GM18870 (cell line): ENCODE measurements around the gene CLEC16A.

ENCODE experiments used
- ATAC-seq: cut with Tn5 transposase; IDR thresholded peaks from one replicate; pipeline ENCODE4 v1.9.1; 2021; ENCODE audit warnings: moderate library complexity; ENCODE audit not compliant: unreplicated experiment

CLEC16A gene

DNA sequence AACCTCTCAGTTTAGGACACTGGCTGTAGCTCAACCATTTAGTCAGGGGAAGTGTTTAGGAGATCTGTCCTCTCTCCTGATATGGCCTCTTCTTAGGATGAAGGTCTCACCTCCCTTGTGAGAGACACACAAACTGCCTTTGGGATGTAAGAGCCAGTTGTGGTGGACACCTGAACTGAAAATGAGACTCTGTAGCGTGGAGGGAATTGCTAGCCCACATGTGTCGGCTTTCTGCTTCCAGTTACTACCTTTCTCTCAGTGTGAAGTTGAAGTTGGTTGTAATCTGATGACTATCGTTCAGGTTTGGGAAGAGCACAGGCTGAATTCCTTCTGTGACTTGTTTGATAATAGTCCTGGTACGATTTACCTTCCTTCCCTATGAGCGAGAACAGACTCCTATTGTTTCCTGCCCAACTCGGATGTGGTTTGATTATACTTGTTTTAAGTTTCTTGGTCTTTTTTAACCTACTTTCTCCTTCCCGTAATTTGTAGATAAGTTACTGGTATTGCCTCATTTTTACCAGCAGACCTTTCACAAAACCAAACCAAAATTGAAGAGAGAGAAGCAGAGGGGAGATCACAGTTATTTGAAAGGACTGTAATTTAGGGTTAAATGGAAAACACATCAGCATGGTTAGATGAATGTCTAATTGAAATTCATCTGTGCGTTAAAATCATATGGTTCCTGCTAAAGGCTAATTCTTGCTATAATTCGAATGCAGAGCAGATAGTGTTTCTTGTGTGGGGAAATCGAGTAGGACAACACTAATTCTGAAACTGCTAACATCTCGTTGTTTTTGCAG is 43.2 kb downstream of the CLEC16A start:
- peak; percentile 8 for ATAC-seq

DNA sequence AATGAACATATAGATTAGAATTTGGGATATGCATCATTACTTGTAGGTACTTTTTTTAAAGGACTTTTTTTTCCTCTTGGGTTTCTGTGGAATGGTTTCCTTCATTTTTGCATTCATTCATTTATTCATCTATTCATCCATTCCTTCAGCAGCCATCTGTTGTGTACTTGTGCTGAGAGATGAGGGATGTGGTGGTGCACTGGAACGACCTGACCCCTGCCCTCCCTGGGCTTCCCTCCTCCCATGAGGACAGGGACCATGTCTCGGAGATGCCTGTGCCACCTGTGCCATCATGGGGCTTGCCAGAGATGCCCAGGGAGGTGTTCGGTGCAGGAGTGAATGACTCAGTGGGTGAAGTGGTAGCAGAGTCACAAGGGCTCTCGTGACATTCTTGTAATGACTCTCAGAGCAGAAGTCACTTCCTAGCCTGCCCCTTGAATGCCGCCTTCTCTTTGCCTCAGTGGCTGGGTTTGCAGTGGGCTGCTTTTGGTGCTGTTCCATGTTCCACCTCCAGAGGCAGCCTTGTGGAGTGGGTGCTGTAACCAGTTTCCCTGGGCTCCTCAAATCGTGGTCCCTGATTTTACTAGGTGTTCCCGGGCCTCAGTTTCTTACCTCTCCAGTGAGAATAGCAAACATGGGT is 43.9 kb downstream of the CLEC16A start:
- ATAC-seq, result peak; percentile 40

DNA sequence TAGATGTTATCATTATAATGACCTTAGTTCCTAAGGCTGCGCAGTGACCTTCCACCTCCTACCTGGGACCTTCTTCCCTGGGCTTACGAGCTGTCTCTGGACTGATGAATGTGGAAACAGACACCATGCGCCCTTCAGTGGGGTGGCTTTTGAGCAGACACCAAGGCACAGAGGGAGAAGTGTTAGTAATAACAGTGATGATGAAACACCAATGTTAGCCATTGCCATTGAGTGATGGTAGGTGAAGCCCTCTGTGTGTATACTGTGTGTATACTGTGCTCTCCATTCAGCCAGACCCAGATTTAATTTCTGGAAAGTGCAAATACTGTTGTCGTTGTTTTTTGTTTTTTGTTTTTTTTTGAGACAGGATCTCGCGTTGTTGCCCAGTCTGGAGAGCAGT is 44.5 kb downstream of the CLEC16A start:
- no peak for ATAC-seq

DNA sequence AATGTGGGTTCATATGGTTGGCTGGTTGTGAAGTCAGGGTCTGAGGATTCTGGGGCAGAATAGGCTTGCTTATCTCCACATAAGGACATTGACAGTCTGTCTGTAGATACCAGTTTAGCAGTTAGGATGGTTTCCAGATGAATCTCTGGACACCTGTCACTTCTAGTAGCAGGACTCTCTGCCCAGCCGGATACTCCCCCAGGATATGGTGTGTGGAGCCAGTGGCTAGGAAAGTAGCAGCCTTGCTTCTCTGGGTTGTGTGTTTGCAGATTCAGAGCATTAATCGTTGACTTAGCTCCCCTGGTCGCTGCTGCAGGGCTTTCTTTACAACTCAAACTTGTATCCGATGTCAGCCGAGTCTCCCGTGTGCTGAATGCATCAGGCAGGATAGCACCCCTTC is 45.2 kb downstream of the CLEC16A start:
- no peak for ATAC-seq

DNA sequence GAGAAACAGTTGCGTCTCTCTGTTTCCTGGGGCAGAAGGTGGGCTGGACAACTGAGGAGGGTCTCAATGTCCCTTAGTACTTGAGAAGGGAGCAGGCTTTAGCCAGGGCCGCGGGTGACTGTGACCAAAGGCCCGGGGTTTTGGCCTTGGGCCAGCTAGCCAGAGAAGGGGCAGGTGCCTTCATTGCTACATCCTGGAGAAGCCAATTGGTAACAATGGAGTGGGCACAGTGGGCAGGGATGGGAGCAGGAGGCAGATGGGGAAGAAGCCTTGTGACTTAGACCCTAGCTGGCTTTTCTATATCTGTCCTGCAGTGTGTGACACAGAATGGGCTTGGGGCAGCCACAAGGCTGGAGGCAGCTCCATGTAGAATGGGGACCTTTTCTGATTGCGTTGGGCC is 46.0 kb downstream of the CLEC16A start:
- ATAC-seq, result no peak

DNA sequence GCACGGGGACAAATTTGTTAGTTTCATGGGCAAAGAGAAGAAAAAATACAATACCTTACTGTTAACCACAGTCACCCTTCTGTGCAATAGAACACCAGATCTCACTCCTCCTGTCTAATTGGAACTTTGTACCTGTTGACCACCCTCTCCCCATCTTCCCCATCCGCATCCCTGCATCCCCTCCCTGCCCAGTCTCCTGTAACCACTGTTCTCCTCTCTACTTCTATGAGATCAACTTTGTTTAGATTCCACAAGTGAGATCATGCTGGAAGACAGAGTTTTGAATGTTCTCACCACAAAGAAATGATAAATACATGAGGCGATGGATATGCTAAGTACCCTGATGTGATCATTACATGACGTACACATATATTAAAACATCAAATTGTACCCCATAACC is 47.7 kb downstream of the CLEC16A start:
- no peak for ATAC-seq

DNA sequence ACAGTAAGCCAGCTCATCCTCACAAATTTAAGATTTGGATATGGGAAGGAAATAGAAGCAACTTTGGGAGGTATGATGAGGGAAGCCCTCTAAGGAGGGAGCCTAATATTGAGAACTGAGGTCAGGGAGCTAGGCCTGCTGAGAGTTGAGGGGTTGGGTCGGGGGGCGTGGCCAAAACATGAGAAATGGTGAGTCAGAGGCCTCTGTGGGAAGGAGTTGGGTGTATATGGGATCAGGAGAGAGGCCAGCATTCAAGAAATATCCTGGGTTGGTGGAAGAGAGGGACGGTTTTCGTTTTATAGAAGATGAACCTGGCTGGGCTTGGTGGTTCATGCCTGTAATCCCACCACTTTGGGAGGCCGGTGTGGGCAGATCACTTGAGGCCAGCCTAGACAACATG is 48.4 kb downstream of the CLEC16A start:
- ATAC-seq, result no peak

DNA sequence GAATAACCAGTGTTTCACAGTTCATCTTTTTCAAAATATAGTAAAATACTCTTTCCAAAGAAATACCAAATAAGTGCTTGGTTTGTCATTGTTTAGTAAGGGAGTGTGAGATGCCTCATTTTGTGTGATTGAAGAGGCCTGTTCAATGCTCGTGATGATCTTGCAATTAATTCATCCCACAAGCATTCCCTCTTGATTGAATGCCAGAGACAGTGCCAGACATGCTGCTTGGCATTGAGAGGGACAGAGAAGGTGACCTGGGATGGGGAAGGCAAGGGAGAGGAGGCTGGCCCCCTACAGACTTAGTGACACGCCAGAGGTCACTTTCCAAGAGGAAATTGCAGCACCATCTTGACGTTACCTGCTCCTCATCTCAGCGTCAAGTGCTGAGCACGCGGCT is 49.3 kb downstream of the CLEC16A start:
- no peak for ATAC-seq

DNA sequence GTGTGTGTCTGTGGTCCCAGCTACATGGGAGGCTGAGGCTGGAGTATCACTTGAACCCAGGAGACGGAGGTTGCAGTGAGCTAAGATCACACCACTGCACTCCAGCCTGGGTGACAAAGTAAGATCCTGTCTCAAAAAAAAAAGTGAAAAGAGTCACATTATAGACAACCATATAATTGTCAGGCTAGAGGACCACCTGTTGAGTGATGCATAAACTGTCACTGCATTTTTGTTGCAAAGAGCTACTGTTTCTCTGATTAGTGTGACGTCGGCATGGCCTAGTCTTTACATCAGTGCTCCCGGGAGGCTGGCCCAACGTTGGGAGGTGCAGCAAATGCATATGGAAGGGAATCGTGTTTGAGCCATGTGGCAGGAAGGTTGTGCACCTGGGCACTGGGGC is 50.2 kb downstream of the CLEC16A start:
- no peak for ATAC-seq

DNA sequence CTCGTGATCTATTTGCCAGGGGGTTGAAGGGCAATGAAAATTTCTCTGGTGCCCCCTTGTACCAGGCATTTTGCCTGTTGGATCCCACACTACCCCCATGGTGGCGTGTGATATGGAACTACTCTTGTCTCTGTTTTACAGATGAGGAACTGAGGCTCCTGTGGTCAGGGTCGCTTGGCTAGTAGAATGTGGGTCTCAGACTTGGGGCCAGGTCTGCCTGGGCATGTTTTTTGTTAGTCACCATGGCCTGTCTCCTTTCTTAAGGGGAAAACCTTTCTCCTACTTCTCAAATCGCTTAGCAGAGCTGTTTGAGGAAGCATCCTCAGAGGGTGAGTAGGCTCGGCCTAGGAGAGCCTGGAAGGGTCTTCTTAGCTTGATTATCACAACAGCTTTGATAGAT is 51.2 kb downstream of the CLEC16A start:
- ATAC-seq, result no peak

DNA sequence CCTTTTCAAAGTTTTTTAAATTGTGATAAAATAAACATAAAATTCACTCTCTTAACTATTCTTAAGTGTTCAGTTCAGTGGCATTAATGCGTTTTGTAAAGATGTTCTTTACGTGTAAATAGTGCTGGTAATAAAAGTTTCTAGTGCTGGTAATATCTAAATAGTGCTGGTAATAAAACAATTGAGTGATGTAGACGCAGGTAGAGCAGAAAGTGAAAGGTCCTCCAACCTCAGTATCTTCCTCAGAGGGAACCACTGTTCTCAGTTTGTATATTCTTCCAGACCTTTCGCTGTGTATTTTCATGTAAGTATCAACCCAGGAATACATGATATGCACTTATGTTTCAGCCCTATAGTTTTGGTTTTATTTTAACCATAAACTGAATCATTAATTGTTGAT is 53.1 kb downstream of the CLEC16A start:
- no peak for ATAC-seq

DNA sequence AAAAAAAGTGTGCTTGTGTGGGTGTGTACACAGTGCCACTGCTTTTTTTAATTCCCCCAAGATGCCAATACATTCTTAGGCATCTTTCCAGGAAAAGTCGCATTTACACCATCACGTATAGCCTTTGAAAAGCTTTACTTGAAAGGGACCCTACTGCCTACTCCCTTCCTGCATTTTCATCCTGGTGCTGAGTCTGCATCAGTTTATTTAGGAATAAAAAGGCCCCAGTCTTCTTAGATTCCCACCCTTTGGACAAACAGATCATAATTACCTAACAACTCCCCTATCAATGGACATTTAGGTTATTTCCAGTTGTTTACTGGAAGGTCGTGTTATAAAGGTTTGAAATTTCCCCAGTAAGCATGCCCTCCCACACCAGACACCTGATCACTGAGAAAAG is 54.9 kb downstream of the CLEC16A start:
- ATAC-seq, result no peak

DNA sequence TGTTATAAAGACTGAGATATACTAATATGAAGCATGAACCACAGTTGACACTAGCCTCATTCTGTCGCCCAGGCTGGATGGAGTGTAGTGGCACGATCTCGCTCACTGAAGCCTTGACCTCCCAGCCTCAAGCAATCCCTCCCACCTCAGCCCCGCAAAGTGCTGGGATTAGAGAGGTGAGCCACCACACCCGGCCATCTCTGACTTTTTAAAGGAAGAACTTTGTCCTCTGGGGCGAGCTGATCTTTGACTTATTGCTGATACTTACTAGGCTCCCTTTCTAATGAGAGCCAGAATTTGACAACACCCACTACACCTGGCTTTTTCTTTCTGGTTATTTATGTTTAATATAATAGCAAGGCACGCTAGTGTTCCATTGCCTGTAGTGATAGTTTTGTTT is 57.2 kb downstream of the CLEC16A start:
- no peak for ATAC-seq

DNA sequence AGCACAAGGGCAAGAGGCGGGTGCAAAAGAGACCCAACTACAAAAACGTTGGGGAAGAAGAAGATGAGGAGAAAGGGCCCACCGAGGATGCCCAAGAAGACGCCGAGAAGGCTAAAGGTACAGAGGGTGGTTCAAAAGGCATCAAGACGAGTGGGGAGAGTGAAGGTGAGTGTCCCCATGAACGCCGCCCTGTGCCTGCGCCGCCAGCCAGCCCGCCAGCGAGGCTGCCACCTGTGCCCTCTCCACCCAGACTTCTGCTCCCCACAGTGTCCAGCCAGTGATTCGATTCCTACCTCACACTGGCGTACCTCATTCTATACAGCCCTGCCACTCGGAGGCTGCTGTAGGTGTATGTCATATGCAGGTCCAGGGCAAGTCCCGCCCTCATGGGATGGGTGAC is 58.8 kb downstream of the CLEC16A start:
- ATAC-seq, result no peak

DNA sequence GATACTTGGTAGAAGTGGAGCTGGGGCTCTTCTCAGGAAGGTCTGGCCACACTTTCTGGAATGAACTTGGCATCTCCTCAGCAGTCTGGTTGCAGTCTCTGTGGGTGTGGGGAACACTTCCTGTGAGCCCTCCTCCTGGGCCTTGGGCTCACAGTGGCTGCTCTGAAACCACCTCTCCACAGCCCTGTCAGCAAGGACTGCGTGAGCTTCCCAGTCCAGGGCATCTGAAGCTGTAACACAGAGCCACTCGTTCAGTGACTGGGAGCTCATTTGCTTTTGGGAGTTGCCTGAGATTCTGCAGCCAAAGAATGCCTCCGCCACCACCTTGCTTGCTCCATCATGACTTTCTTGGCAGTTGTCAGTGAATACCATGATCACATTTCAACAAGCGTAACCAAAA is 60.0 kb downstream of the CLEC16A start:
- ATAC-seq, result no peak

DNA sequence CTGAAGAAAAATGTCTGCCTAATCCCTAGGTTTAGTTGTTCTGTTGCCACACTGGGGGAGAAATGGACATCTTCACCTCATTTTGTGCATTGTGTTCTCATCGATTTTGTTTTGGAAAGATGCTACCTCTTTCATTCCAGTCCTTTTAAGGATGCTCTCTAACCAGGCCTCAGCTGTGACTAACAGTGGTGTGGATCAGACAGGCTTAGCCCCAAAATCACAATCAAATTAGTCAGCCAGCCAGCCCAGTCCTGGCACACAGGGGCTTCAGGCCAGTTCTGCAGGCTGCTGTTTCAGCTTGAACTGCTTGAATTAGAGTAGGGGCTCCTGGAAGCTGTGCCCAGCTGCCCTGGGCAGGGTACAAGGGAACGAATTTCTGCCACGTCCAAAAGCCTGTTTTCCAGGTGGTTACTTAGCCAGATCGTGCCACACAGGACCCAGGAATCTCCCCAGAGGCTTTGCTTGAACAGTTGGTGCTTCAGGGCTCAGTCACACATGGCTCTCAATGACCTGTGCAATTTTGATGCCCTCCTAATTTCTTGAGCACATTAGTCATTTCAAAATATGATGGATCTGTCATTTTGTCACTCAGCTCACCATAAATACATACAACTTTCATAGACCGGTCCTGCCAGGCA is 60.7 kb downstream of the CLEC16A start:
- no peak for ATAC-seq

DNA sequence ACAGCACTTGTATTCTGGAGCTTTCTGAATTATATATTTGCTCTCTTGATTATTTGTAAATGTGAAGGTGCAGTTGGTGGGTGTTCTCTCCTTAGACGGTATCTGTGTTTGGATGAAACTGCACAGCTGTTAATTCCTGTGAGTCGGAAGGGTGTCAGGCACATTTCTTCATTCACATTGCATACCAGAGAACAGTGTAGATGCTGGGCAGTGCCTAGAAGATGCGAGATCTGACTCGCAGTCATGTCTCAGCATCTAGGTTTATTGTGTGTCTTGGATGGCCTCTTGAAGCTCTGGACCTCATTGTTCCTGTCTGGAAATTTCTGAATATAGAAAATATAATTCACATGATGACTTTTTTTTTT is 61.2 kb downstream of the CLEC16A start:
- no peak for ATAC-seq

DNA sequence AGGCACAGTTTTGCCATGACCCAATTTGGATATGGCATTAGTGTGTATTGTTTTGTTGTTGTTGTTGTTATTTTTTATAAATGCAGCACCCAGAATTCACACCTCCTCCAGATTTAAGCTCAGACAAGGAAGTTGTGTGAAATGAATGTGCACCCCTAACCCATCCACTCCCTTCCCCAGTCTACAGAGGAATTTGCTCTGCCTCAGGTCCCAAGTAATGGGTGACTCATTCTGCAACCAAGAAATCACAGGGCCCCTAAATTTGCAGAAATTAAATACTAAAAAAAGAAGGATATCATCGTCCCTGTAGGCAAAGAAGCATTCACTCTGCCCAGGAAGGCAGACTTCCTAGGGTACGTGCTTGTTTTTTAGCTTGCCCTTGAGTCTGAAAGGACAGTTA is 62.3 kb downstream of the CLEC16A start:
- ATAC-seq, result no peak

DNA sequence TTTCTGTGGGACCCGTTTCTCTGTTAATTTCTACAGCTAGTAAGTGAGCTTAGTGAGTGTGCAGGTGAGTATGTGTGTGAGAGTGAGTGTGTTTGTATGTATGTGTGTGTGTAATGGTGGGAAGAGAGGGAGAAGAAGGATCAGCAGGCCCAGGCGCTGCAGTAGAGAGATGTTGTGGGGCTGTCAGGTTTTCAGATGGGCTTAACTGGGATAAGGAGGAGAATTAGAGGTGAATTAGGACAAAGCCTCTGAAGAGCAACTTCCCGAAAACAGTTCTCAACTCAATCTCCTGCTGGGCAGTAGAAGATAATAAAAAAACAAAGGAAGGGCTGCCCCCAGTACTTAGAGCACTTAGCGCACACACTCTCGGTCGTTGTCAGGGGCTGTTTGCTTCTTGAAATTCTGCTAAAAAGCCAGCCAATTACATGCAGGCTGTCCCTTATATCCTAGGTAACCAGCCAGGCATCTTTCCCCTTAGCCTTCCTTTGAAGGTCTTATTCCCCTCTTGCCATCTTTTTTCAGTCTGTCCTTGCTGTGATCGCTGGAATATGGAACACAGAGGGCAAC is 63.4 kb downstream of the CLEC16A start:
- ATAC-seq, result no peak

DNA sequence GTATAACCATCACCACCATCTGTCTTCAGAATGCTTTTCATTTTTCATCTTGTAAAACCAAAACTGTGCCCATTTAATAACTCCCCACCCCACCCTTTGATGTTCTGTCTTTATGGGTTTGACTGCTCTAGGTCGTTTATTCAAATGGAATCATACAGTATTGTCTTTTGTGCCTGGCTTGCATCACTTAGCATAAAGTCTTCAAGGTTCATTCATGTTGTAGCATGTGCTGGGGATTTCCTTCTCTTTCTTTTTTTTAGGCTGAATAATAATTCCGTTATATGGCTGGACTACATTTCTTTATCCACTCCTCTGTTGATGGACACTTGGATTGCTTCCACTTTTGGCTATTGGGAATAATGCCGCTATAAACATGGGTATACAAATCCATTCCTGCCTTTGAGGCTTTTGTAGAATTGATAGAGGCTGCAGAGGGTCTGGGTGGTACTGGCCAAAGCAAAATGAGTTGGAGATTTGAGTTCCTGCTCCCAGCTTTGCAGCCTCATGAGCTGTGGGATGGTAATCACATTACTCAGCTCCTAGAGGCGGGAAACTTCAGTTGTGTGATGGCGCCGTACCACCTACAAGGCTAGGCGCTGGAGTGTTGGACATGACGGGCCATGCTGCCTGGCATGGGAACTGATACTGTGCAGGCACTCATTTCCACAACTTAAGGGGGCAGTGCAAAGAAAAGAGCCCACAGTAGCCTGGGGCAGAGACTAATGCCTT is 64.8 kb downstream of the CLEC16A start:
- ATAC-seq, result no peak

DNA sequence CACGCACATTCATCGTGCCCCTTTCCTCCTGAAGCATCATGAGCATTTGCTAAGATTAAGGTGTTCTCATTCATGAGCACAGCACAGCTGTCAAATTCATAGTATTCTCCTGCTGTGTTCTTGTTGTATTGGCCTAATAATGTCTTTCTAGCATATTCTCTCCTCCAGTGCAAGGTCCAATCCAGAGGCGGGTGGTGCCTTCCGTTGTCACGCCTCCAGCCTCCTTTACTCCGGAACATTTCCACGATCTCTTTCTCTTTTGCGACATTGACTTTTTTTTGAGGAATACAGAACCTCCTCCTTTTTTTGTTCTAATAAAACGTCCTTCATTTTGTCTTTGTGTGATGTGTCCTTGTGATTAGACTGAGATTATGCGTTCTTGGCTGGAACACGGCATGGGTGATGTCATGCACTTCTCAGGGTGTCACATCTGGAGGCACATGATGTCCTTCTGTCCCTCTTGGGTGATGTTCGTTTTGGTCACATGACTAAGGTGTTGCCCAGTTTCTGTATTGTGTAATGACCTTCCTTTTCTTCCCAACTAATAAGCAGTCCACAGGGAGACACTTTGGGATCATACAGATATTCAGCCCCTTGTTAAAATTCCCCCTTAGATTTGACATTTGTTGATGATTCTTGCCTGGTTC is 66.3 kb downstream of the CLEC16A start:
- ATAC-seq, result no peak
